HG02973 (cell line): Measurements from ENCODE around the gene RPS8.
"Not testable (repeated sequence)": the region's sequence is repeated elsewhere in the genome, so short reads cannot be mapped to it uniquely, and the experiment has no call there.

ENCODE experiments used
- ATAC-seq: cut with Tn5 transposase; IDR thresholded peaks from one replicate; pipeline ENCODE4 v1.9.1; 2021; ENCODE audit warnings: moderate library complexity; ENCODE audit not compliant: unreplicated experiment

The RPS8 gene

DNA sequence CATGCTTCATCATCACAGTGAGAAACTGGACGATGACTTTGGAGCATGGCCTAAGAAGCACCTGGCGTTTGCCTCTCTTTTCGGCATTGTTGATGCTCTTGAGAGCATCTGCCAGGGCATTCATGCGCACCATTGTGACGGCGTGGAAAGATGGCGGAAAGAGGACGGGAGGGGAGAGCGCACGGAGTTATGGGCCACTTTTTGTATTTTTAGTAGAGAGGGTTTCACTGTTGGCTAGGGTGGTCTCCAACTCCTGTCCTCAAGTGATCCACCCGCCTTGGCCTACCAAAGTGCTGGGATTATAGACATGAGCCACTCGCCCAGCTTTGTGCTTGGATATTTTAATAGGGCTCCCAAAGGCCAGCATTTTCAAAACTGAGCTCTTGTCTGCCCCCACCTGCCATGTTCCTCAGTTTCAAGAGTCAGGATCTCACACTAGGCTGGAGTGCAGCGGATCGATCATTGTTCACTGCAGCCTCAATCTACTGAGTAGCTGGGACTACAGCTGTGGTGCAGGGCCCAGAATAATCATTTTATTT, 5.3 kb downstream of the RPS8 start:
- ATAC-seq: no peak

DNA sequence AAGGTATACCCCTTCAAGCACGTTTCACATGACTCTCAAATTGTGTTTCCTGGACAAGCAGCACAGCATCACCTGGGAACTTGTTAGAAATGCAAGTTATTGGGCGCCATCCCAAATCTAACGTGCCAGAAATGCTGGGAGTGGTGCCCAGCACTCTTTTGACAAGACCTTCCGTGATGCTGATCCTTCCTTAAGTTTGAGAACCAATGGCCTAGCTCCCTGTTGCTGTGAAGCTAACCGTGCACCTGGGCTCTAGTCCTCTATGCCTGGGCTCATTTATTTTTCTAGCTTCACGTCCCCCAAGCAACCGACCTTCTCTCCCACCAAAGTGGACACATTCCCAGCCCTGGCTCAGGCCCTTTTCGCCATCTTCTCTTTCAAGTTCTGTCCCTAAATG, 8.4 kb downstream of the RPS8 start:
- ATAC-seq: no peak

DNA sequence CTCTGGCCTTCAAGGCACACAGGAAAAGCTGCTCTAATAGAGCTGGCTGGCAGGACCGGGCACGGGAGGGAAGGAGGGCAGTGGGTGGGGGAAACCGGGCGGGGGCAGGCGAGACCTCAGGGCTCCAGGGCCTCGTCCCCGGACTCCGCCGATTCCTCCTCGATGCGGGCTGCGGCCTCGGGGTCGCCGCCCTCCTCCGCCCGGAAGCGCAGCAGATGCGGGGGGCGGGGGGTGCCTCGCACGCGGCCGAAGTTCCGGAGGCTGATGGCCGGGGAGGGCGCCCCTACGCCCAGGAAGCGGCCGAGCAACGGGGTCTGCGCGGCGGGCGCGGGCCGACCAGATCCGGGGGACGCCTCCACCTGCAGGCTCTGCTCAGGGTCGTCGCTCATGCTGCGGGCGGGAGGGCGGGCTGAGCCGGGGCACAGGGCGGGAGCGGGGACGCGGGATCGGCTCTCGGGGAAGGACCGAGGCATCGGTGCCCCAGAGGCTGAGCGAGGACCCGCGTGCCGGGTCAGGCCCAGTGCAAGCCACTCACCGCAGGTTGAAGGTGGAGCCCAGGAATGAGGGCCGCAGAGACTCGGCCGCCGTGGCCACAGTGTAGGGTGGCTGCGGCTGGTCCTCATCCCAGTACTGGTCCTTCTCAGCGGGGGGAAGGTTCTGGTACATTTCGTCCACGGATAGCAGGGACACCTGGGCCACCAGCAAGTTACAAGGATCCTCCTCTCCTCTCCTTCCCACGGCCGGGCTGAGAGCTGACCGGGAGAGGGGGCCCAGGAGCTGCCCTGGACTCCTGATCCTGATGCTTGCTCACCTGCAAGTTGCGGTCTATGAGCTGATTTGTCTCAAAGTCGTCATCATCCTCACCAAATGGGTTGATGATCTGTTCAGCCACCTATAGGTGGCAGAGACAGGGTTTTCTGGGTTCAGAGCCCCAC, 9.0 kb downstream of the RPS8 start:
- no peak for ATAC-seq

DNA sequence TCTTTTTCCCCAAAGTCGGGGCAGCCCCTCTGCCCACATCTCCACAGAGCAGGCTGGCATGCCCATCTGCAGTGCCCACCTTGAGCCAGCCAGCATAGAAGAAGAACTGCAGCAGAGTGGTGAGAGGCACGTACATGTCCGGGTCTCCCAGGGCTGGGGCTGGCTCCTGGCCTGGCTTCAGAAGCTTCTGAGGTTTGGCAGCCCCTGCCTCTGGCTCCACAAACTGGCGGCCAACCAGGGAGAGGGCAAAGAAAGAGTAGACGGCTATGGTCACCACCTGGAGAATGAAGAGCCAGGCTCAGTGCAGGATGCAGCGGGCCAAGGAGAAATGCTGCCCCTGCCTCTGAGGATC, 9.7 kb downstream of the RPS8 start:
- no peak for ATAC-seq

DNA sequence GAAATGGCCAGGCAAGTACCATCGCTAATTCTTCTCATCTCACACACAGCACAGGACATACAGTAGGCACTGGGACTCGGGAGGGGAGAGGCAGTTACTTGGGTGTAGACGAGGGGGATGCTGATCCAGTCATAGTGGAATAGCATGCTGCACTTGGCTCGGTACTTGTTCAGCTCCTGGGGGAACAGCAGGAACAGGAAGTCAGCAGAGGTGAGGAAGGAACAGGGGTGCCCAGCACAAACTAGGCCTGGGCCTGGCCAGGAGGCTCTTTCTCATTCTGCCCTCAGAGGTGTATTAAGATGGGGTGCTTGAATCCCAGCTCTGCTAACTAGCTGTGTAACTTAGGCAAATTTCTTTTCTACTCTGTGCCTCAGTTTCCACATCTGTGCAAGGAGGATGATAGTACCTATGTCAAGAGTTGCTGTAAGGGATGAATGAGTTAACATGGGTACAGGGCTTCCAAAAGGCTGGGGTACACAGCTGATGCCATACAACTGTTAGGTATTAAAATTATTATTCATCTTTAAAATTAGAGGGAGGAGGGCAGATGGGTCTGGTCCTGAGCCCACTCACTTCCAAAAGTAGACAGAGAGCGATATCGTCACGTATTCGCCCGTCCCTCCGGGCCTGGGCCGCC, 10.3 kb downstream of the RPS8 start:
- ATAC-seq: no peak

DNA sequence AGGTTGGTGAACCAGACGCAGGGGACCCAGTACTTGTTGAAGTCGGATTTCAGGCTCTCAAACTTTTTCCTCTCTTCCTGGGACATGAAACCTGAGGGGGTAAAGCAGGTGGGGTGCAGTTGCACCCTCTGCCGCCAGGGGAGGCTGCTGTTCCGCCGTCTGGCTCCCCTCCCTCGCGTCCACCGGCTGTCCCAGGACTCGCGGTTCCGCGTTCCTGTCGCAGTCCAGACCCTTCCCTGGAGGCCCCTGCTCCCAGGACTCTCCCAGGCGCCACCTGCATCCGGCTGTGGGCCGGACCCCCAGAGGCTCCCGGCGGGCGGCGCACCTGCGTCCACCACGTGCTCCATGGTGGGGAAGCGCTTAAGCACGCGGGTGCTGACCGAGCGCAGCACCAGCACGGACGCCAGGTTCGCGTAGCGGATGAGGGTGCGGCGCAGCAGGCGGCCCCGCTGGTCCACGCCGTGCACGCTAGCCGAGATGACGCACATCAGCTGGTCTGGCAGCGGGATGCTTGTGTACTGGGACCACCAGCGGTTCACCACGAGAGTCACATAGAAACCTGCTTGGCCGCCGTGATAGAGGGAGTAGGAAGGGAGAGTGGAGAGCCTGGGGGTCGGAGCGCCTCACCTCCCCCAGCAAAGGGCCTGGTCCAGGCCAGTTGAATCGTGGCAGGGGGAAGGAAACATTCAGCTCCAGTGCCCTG, 10.9 kb downstream of the RPS8 start:
- ATAC-seq: no peak

DNA sequence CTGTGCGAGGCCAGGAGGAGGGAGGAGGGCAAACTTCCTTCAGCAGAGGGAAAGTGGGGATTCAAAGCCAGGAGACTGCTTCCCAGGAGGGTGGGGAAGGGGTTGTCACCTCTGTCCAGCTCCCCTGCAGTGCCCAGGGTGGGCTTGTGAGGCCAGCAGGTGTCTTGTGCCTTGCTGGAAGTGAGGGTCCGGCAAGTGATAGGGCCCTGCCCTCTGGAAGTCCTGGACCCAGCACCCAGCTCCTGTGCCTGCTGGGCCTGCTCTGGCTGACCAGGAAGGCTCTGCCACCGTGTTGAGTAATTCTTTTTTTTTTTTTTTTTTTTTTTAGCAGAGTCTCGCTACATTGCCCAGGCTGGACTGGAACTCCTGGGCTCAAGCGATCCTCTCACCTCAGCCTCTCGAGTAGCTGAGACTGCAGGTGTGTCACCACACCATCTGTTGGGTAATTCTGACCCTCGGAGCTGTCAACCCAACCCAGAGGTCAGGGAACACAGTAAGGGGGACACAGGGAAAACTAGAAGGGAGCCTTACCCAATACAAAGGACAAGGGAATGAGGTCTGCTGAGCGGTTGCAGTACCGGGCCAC, 11.6 kb downstream of the RPS8 start:
- ATAC-seq: no peak

DNA sequence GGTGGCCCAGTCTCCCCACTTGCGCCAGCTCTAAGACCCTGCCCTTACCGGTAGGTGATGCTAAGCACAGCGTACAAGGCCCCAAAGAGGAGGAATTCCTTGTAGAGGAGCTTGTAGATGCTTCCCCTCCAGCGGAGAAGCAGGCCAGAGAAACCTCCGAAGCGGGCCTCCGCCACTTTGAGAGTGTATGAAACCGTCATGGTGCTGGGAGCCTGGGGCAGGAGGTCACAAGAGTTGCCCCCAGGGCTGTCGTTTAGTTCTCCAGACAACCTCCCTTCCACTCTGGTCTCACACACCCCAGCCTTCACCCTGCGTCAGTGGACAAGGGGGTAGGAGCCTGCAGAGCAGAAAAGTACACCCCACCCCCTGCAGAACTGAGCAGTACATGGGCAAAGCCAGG, 12.2 kb downstream of the RPS8 start:
- ATAC-seq: no peak

DNA sequence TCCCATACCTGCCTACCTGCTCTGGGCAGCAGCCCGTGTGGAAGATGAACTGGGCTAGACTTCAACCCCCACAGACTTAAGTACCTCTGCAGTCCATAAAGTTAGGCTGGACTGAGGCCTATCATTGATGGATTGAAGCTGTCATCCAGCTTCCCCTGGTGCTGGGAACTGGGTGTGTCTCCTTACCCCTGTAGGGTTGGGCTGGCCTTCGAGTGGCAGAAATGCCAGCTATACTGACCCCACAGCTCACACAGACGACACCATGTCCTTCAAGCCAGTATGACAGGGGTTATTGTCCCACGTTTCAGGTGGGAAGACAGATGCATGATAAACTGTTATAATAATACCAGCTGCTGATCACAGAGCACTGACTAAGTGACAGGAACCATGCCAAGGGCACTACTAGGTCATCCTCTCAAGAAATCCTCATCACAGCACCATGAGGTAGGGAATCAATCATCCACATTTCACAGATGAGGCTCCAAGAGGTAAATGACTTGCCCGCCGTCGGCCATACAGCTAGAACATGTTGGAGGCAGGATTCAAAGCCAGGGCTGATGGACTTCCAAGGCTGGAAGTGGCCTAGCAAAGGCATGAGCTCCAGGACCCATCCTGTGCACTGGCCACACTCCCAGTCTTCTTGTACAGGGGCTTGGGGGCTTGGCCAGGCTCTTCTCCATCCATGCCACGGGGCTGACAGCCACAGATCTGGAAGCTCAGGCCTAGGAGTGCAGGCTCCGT, 12.9 kb downstream of the RPS8 start, which contains the start of gene BEST4:
Gene BEST4, minus strand, starts transcription at position 51 of the 741 bp plus-strand sequence. CDS start 465 bp downstream, outside the sequence.
- ATAC-seq: no peak

DNA sequence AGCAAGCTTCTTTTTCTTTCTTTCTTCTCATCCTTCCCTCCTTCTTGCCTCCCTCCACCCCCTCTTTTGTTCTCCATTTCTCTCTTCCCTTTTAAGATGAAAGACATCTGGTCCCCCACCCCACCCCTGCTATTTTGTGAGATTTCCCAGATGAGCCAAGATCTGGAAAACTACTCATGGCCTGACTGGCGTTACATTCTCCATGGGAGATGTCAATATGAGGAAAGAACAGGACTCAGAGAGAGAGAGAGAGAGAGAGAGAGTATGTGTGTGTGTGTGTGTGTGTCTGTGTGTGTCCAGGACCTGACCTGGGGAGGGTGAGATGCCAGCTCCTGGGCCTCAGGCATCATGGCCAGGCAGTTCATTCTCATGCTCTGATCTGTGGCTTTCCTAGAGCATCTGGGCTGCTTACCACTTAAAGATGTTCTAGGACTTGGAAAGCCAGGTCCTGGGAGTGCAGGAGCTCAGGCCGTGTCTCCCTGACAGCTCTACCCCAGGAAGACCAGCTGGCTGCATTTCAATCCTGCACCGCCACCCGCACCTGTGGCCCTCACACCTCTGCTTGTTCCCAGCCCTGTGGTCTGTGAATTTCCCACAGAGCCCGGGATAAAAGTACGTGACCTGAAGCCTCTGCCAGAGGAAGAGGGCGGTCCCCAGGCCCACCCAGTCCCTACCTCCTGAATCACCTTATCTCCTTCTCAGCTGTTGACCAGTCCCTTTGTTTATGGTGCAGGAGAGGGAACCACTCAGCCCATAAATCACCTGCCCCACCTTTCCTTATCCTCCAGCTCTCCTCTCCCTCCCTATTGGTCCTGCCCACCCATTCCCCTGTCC, 15.8 kb downstream of the RPS8 start:
- ATAC-seq: no peak

DNA sequence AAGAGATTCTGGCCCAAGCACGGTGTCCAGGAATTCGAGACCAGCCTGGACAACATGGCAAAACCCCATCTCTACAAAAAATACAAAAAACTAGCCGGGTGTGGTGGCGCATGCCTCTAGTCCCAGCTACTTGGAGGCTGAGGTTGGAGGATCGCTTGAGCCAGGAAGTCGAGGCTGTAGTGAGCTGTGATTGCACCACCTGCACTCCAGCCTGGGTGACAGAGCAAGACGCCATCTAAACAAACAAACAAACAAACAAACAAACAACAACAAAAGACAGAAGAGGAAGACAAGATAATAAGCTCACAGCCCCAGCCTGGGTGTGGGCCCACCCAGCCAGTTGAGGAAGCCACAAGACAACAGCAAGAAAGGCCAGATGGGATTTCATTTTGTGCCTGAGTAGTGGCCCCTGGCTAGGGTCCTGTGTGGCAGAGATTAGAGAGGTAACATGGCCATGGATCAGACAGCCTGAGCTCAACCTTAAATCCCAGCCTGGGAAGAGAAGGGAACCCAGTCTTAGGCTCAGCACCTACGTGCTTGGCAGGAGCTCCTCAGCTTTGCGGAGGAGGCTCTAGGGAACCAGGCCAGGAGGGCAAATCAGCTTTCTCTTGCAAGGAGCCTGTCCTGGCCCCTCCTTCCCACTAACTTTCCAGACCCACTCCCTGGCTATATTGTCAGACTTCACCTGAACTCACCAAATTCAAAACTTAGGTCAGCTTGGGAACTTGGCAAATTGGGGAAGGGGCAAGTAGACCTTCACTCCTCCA, 17.6 kb downstream of the RPS8 start:
- no peak for ATAC-seq

DNA sequence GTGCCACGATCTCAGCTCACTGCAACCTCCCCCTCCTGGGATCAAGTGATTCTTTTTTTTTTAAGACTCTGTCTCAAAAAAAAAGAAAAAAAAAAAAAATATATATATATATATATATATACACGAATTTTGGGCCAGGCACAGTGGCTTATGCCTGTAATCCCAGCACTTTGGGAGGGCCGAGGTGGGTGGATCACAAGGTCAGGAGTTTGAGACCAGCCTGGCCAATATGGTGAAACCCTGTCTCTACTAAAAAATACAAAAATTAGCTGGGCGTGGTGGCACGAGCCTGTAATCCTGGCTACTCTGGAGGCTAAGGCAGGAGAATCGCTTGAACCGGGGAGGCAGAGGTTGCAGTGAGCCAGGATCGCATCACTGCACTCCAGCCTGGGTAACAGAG, 22.5 kb downstream of the RPS8 start:
- ATAC-seq: not testable (repeated sequence)

DNA sequence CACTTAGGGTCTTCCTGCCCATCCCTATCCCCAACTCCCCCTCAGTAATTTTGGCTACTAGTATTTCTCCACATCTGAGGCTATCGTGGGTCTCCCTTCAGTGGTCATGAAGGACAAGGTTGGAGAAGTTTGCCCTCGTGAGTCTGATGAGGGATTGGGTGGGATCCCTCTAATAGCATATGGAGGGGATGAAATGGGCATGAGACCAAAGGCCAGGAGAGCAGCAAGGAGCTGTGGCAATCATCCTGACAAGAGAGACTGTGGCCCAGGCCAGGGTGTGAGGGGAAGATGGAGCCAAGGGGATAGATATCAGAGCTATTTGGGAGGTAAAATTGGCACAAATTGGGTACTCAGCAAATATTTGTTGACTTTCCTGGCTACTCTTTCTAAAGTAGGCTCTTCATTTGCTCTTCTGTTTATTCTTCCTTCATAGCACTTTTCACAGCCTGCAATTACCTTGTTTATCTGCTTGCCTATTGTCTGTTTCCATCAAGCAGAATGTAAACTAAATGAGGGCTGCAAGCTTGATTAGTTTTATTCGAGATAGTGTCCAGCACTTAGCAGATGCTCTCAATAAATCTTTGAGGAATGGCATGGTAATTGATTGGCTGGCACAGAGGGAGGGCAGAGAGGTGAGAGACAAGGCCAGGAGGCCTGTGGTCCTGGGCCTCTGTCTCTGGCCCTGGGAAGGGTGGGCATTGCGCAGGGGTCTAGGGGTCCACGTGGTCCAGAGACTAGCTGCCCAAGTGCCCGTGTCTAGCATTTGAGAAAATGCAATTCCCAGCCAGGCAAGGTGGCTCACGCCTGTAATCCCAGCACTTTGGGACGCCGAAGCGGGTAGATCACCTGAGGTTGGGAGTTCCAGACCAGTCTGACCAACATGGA, 23.4 kb downstream of the RPS8 start:
- no peak for ATAC-seq

DNA sequence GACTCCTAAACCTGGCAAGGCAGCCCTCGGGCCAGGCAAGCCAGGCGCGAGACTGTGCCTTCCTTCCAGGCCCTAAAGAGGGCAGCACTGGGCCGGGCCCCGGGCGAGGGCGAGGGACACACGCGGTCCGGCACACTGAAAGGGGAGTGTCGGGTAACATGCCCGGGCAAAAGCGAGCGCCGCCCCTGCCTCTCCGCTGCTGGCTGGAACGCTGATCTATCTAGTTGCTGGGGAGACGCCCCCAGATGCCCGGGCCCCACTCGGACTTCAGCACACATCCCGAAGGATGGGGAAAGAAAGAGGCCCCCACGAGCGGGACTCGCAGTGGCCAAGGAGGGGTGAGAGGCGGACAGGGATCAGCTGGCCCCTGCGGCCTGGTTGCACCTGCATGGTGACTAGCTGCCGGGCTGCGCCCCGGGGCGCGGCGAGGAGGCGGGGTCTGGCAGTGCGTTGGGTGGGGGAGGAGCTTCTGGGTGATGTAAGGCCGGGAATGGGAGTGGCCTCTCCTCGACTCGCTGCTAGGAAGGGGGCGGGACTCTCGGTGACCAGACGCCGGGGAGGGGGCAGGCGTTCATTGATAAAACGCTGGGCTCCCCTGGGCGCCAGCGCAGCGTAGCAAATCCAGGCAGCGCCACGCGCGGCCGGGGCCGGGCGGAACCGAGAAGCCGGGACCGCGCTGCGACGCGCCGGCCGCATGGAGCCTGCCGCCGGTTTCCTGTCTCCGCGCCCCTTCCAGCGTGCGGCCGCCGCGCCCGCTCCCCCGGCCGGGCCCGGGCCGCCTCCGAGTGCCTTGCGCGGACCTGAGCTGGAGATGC, 24.6 kb downstream of the RPS8 start, which contains the start of gene PLK3:
Gene PLK3, plus strand, starts transcription at position 608 of the 815 bp plus-strand sequence. Its CDS starts 87 bp downstream, at position 695.
- peak; percentile 73 for ATAC-seq

DNA sequence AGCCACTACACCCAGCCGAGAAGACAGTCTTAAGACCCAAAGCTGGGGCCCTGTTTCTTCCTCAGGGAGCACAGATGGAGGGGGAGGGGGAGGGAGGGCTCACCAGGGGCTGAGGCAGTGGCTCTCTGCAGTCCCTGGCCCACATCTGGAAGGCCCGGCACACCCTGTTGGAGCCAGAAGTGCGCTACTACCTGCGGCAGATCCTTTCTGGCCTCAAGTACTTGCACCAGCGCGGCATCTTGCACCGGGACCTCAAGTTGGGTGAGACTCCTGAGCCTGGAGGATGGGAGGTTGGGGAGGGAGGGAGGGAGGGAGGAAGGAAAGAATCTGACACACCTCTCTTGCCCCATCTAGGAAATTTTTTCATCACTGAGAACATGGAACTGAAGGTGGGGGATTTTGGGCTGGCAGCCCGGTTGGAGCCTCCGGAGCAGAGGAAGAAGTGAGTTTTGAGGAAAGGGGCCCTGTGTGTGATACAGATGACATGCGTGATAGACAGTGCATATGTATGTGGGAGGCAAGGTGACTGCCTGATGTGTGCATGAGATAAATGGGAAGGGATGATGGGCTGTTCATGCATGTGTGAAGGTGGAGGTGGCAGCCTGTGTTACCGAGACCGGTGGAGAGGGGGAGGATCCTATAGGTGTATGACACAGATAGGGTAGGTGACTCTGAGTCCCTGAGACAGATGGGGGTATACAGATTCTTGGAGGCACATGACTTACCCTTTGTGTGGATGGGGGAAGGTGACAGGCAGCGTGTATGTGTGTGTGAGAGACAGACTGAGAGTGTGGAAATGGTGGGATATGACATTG, 26.4 kb downstream of the RPS8 start:
- no peak for ATAC-seq
